ENCODE results near the gene RFPL1. TPM values are rescaled to one million over a fixed set of nuclear protein-coding genes. Genes with fewer than 3 reads are reported as not detected.

Gene RFPL1

Small RNA genes within 50 kb of the gene (small RNA-seq; reads per million reads assigned to genes)
- gene AC000041.1 (ENCODE audit: insufficient read depth): not detected
